Lower leg skin (tissue), 4 donors: Measurements from ENCODE around the gene FARS2. TPM values are rescaled to one million over a fixed set of nuclear protein-coding genes. Genes with fewer than 3 reads are reported as not detected.

Source experiments
- DNase-seq, 2 donors: peaks; one replicate each; pipeline ENCODE4 v3.0.0-alpha.2; 2019; ENCODE audit warnings: low spot score in 2 of 2
- H3K4me3 ChIP-seq: fragments of 200-600 bp; sonication (generic); 2 replicates; pipeline ENCODE4 v1.5.1; 2017; ENCODE audit warnings: mild to moderate bottlenecking, low read depth; ENCODE audit not compliant: poor library complexity, severe bottlenecking
- POLR2A ChIP-seq, 2 donors: fragments of 450-650 bp; IDR thresholded peaks; one replicate each; pipeline ENCODE4 v1.6.1; 2016 to 2017; ENCODE audit warnings: antibody characterized with exemption in 2 of 2, mild to moderate bottlenecking in 1 of 2, moderate library complexity in 1 of 2
- WGBS, 2 donors: methylation state at CpG; one replicate each; pipeline ENCODE4 v1.1.5; 2018; 5-methylcytosine and 5-hydroxymethylcytosine counted together
- intact Hi-C: fragments of 100-400 bp; cut with DNase I; formaldehyde crosslinking; loops from one replicate; pipeline ENCODE4 v1.15.0; 2023; ENCODE audit warnings: low total_unique reads
- total RNA-seq, 4 donors: library from RNA; depleted of rRNA; stranded (reverse); fragments of >200 nt; gene quantifications; one replicate each; pipeline ENCODE4 v1.1.0, GENCODE V29; 2016
- TF ChIP-seq, protein P1 (sequence below), 3 donors: fragments of 450-650 bp; IDR thresholded peaks; one replicate each; pipeline ENCODE4 v1.5.1; 2016; ENCODE audit warnings: antibody characterized with exemption in 3 of 3, mild to moderate bottlenecking in 3 of 3, moderate library complexity in 2 of 3

Gene FARS2
- total RNA-seq, 4 donors from 2014 or later = 7.0 to 14.7 (median 11.1) TPM

DNA sequence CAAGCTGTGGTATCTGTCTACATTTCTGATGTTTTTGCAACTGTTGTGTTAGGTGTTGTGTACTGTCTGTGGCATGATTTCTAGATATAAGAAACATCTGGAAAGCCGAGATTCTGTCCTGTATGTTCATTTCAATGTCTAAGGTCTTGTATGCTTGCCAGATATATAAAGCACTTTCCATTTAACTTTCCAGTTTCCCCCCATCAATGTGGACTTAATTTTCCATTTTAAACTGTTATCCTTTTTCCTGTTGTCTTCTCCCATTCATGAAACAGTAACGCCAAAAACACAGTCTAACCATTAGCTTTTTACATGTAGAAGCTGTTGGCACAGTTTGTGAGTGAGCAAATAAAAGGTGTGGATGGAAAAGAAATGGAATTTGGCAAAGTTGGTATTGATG is 181.6 kb downstream of the FARS2 start:
- no peak for TF ChIP-seq POLR2A (IDR thresholded peaks at IDR 0.05)
- TF ChIP-seq, protein P1, sequence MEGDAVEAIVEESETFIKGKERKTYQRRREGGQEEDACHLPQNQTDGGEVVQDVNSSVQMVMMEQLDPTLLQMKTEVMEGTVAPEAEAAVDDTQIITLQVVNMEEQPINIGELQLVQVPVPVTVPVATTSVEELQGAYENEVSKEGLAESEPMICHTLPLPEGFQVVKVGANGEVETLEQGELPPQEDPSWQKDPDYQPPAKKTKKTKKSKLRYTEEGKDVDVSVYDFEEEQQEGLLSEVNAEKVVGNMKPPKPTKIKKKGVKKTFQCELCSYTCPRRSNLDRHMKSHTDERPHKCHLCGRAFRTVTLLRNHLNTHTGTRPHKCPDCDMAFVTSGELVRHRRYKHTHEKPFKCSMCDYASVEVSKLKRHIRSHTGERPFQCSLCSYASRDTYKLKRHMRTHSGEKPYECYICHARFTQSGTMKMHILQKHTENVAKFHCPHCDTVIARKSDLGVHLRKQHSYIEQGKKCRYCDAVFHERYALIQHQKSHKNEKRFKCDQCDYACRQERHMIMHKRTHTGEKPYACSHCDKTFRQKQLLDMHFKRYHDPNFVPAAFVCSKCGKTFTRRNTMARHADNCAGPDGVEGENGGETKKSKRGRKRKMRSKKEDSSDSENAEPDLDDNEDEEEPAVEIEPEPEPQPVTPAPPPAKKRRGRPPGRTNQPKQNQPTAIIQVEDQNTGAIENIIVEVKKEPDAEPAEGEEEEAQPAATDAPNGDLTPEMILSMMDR (IDR thresholded peaks at IDR 0.05) = no peak
- WGBS, 2 donors = 48 to 56% methylated on average over 2 of the region's 2 CpGs
- DNase-seq = no peak
- H3K4me3 ChIP-seq = no peak overlapping the region
- intact Hi-C loops = no loop called here

DNA sequence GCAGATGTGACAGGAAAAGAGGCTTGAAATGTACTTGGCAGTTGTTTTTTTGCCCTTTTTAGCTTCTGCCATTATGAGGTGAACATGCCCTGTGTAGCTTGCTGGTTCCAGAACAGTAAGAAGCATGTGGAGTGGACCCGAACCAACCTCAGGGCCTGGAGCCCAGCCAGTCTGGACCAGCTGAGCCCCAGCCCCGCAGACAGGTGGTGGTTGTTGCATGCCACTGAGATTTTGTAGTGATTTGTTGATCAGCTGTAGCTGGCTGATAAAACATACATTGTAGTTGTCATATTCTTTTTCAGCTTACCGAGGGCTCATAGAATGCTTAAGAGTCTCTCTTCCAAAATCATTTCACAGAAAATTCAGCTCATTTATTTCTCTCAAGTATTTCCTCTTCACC is 182.2 kb downstream of the FARS2 start:
- no peak for DNase-seq
- intact Hi-C loops = no loop called here
- WGBS, 2 donors = 64 to 70% methylated on average over 3 of the region's 3 CpGs
- no peak overlapping the region for H3K4me3 ChIP-seq
- TF ChIP-seq POLR2A (IDR thresholded peaks at IDR 0.05) = no peak
- TF ChIP-seq, protein P1 (IDR thresholded peaks at IDR 0.05) = no peak

DNA sequence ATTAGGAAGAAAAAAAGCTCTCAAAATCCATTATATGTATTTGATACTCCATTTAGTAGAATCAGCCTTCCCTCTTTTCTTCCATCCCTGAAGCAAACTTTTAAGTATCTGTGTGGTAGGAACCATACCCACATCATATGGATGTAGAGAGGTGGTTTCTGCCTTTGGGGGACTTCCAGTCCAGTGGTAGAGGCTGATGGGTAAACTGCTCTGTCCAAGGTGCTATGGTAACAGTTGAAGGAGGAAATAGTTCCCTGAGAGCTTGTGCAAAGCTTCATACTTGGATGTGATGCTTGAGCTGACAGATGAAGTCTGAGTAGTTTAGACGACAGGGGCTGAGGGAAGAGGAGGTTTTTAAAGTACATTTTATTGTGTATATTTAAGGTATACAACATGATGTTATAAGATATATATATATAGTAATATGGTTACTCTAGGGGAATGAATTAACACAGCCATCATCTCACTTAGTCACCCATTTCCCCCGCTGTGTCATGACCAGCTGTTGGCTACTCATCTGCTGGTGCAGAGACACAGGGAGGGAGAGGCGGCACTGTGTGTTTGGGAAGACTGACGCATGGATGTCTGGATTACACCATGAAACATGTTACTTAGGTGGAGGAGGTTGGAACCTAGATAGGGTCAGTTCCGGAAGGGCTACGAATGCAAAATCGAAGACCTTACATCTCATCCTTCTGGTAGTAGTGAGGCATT is 185.2 kb downstream of the FARS2 start:
- intact Hi-C loops = no loop called here
- DNase-seq = no peak
- TF ChIP-seq, protein P1 (IDR thresholded peaks at IDR 0.05) = no peak
- WGBS, 2 donors = 91 to 94% methylated on average over 7 of the region's 7 CpGs
- H3K4me3 ChIP-seq = no peak overlapping the region

DNA sequence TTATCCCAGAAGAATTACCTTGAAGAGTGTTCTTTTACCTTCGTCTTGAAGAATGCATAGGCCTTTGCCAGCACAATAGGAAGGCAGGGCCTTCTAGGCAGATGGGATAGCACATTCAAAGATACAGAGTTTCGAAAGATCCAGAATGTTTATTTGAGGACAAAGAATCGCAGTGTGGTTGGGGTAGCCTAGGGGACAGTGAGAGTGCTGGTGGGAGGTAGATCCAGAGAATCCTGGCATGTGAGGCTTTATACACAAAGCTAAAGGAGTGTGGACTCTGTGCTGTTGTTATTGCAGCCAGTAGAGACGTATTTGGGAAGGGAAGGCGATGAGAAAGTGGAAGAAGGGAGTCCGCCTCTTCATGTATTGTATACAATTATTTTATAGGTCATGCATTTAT is 186.6 kb downstream of the FARS2 start:
- TF ChIP-seq, protein P1 (IDR thresholded peaks at IDR 0.05) = no peak
- TF ChIP-seq POLR2A (IDR thresholded peaks at IDR 0.05) = no peak
- H3K4me3 ChIP-seq = no peak overlapping the region
- intact Hi-C loops = no loop called here
- DNase-seq = no peak
- 92 to 94% methylated on average over 6 of the region's 6 CpGs for WGBS, 2 donors

DNA sequence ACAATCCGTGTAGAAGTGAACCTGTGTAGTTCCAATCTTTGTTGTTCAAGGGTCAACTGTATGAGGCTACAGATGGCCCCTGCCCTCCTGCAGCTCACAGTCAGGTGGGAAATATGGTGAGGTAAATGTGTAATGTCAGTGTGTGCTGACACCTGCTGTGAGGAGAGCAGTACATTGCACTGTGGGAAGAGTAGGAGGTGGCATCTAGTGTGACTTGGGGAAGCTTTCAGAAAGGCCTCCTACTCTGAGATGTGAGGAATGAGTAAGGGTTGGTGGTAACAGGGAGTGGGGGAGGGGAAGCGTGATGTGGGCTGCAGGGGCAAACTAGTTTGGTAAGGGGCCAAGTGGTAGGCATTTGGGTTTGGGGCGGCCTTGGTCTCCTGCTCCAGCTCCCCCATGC is 188.8 kb downstream of the FARS2 start:
- no peak for DNase-seq
- TF ChIP-seq, protein P1 (IDR thresholded peaks at IDR 0.05) = no peak
- no peak for TF ChIP-seq POLR2A (IDR thresholded peaks at IDR 0.05)
- intact Hi-C loops = no loop called here
- WGBS, 2 donors = 95 to 98% methylated on average over 3 of the region's 3 CpGs
- H3K4me3 ChIP-seq = no peak overlapping the region

DNA sequence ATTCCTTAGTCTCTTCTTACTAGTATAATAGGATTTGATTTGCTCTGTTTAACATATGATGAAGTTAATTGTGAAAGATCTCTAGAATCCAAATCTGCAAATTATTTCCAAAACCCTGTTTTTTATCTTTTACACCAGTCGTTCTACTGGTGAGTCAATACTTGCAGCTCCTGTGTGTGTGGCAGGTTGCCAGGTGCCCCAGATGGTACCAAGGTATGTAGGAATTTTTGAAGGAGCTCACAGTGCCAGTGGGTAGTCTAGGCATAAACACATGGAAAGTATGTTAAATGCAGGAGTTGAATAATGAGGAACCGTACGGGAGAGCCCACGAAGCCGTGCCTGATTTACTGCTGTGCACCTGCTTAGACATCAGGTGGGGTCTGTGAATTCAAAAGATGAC is 192.2 kb downstream of the FARS2 start:
- no peak for DNase-seq
- no peak overlapping the region for H3K4me3 ChIP-seq
- 83 to 87% methylated on average over 5 of the region's 5 CpGs for WGBS, 2 donors
- intact Hi-C loops = no loop called here
- TF ChIP-seq, protein P1 (IDR thresholded peaks at IDR 0.05) = no peak
- no peak for TF ChIP-seq POLR2A (IDR thresholded peaks at IDR 0.05)
